Measurements from ENCODE around the gene RUNX1.

RUNX1 gene

GRCh38 chr21:34845521-34846451 lies 203.3 kb downstream of the RUNX1 start:
- peak; percentile 47 for DNase-seq (ENCODE audit: low spot score)

GRCh38 chr21:34844924-34845238 lies 204.2 kb downstream of the RUNX1 start:
- no peak for DNase-seq (ENCODE audit: low spot score)

GRCh38 chr21:34844013-34844923 lies 204.8 kb downstream of the RUNX1 start:
- no peak for DNase-seq (ENCODE audit: low spot score)

- no peak for DNase-seq (ENCODE audit: low spot score)
These were observed 205.5 kb downstream of the RUNX1 start for GRCh38 chr21:34843562-34843961.

- no peak for DNase-seq (ENCODE audit: low spot score)
These were observed 207.9 kb downstream of the RUNX1 start for GRCh38 chr21:34841154-34841553.

- DNase-seq (ENCODE audit: low spot score), result no peak
These were observed 208.4 kb downstream of the RUNX1 start for GRCh38 chr21:34840693-34841092.

GRCh38 chr21:34838956-34839820 lies 209.9 kb downstream of the RUNX1 start:
- no peak for DNase-seq (ENCODE audit: low spot score)

GRCh38 chr21:34836933-34837505 lies 212.1 kb downstream of the RUNX1 start:
- DNase-seq (ENCODE audit: low spot score), result no peak

DNA sequence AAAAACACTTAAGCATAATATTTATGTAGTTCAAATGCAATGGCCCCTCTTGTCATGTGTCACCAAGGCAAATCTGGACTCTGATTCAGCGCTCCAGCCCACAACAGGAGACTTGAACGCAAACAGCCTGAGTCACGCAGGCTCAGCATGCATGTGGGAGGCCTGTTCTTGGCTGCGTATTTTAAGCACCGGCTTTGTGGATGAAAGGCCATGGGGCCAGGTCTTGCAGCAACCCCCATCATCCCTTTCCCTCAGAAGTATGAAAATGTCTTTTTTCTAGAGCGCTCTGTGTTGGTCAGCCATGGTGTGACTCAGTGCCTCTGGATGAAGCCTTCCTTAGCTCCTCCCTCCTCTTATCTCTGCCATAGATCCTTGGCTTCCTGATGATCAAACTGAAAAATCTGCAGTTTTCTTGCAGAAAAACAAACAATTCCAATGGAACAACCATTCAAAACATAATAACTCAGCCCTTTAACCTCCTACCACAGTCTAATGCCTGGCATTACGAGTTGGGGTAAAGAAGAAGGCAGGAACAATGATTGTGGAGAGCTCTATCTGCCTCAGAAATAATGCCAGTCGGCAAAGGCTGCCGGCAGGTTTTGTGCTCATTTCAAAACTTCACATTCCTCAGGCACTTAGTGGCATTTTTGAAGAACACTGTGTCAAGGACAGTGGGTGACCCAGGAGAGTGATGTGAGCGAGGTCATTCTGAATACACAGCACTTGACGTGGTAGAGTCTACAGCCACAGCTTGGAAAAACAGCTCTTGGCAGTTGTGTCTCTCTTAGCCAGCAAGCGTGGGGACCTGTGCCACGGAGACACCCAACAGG lies 212.8 kb downstream of the RUNX1 start:
- DNase-seq (ENCODE audit: low spot score), result peak; percentile 12

DNA sequence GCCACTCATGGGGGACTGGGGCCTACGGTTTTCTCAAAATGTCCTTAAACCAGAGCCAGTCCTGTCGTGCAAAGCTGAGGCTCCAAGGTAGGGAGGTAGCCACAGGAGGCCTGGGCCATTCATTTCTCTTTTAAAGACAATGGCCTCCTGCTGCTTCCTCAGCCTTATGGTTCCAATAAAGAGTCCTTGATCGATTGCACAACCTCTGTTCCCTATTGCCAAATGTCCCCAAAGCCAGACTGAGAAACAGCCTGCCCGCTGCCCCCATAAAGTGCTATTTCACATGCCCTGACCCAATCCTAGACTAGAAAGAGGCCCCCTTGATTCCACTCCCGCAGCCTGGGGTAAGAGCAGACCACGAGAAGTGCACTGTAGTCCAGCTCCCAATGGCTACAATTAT lies 213.6 kb downstream of the RUNX1 start:
- DNase-seq (ENCODE audit: low spot score), result no peak

DNA sequence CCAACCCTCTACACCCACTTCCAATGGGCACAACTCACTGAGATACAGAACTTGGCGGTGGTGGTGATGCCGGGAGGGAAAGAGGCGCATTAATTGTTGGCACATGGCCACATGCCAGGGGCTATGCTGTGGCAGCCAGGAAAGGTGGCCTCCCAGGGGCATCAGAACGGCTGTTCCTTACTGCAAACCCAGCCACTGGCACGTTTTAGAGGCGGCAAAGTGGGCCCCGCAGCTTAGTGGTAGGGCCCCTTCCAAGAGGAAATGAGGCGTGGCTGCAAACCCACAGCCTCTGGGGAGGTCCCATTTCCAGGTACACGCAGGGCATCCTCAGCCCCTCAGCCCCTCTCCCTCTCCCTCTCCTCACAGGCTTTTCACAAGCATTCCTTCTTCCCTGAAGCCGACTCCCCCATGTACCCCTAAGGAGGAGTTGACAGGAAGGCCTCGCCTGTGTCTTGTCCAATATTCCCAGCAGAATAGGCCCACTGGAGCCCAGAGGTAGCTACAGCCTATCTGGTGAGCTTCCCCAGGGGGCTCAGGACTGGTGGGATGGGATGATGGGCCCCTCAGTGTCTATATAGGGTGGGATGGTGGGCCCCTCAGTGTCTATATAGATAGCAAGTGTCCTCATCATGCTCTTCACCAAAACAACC lies 214.1 kb downstream of the RUNX1 start:
- no peak for DNase-seq (ENCODE audit: low spot score)

- no peak for DNase-seq (ENCODE audit: low spot score)
These were observed 214.8 kb downstream of the RUNX1 start for GRCh38 chr21:34834290-34834689.

DNA sequence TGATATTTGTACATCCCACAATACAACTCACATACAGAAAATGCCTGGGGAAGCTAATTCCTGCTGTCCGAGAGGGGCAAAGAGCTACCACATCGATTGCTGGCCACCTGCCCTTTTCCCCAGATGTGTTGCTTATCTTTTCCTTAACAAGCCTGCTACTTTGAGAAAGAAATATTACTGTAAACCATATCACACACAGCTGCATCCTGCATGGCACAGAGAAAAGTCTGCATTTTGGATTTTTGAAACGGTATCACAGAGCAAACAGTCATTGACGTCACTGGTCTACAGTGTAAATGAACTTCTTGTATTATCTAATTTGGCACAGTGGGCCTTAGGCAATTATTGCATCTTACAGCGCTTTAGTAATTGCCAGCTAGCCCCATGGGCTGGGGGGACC lies 215.6 kb downstream of the RUNX1 start:
- DNase-seq (ENCODE audit: low spot score), result no peak

DNA sequence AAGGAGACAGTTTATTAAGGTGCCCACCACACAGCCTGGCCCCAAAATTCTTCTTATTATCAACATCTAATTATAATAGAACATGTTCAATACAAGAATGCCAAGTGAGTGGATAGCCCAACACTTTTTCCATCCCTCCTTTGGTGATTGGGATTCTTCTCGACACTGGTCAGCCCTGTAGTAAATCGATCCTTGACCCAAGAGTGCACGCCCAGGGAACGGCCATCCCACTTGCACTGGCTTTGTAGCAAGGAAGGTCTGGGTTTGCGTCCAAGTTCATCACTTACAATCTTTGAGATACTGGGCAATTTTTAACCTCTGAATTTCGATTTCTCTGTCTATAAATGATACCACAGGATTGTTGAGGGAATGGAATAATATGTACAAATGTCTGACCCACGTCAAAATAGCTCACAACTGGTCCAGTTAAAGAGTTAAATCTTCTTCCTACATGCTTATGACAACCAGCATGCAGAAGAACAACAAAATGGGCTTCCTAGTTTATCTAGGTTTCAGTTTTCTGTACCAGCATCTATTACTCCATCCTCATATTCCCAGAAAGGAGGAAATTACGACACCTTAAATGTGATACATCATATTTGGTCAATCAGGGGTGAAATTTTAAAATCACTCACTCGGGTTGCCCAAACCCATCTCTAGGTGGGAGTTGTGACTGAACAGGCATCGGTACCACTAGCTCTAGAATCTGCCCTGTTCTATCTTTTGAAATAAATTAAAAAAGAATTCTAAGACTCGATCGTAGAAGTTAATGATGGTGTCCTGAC lies 218.5 kb downstream of the RUNX1 start:
- no peak for DNase-seq (ENCODE audit: low spot score)

GRCh38 chr21:34827445-34828235 lies 221.5 kb downstream of the RUNX1 start:
- no peak for DNase-seq (ENCODE audit: low spot score)

GRCh38 chr21:34826836-34827235 lies 222.3 kb downstream of the RUNX1 start:
- no peak for DNase-seq (ENCODE audit: low spot score)

DNA sequence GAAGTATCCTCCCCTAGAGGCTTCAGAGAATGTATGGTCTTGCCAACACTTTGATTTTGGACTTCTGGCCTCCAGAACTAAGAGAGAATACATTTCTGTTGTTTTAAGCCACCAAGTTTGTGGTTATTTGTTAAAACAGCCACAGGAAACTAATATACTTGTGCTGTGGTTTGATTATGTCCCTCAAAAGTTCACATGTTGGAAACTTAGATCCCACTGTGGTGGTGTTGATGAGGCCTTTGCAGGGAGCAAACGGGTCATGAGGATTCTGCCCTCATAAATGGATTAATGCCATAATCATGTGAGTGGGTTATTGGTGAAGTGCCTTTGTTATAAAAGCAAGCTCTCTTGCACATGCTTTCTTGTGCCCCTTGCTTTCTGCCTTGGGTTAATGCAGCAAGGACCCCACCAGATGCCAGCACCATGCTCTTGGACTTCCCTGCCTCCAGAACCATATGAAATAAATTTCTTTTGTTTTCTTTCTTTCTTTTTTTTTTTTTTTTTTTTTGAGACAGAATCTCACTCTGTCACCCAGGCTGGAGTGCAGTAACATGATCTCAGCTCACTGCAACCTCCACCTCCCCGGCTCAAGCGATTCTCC lies 223.1 kb downstream of the RUNX1 start:
- DNase-seq (ENCODE audit: low spot score), result no peak

DNA sequence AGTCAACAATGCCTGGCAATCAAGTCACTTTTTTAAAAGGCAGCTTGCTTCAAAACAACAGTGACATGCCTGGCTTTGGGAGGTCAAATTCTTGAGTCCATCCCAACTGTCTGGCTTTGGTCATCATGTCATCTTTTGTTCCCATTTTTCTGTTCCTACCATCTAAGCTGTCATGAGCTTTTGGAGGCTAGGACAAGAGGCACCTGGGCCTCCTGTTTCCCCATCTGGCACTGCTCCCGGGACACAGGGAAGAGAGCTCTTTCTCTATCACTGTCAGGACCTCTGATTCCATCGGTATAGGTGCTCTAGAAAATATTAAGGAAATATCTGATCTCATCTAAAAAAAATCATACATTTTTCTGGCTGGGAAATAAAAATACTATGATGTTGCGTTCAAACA lies 224.0 kb downstream of the RUNX1 start:
- DNase-seq (ENCODE audit: low spot score), result no peak
